Stimulated activated naive CD4-positive, alpha-beta T cell (primary cell): ENCODE measurements around the gene TRANK1.

Experiments used
- DNase-seq, 6 experiments: peaks; one replicate each; lab custom pipeline; 2025; lab: John Stamatoyannopoulos, UW

TRANK1 gene

DNA sequence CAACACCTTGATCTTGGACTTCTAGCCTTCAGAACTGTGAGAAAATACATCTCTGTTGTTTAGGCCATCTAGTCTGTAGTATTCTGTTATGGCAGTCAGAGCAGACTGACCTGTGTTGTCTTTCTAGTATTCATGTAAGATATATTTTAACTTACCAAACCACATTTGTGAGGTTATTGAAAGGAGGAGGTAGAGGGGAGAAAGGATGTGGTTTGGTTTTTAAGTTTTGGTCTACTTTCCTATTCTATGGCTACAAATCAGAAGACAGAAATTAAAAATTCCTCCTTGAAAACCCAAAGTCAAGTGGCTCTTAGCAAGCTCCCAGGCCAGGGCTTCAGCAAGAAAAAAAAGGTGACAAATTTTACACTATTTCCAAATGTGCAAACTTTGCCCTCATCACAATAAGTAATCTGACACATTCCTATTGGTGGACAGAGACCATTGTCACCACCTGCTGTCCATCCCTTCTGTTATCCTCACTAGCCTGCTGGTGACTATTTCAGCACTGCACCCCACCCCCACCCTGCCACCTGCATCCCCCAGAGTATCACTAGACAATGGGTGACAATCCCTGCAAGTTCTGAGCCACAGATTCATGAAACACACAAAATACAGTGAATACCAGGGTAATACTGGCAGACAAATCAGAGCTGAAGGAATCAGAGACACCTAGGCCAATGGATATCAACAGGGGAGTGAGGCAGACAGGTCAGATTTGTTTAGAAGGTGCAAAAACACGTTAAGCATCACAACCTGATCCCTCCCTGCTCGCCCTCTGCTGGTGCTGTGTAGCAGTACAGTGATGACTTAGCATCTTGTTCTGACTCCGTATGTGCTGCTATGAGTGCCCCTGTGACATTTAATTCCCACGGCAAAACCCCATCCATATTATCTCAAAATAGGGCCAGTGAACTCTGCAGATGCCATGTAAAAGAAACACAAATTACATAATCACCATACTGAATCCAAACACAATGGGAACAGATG is 101.5 kb downstream of the TRANK1 start:
- peak in 4 of 6 experiments; percentile 8 to 29 (median 19) for DNase-seq

- no peak for DNase-seq
These were observed 102.6 kb downstream of the TRANK1 start for GRCh38 chr3:36842275-36842674.

DNA sequence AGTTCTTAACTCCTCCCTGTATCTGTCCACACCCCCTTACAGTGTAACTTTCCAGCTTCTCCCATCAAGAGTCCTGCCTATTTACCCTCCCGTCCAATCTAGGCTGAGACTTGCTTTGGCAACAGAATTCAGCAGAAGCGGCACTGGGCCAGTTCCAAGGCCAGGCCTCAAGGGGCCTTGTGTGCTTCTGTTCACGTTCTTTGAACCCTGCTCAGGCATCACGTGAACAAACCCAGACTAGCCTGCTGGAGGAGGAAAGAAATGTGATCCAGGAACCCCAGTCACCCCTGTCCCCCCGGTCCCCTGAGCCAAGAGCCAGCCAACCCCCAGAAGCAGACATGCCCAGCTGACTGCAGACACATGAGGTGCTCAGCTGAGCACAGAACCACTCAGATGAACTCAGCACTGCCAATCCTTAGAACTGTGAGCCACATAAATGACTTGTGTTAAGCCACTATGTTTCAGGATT is 104.4 kb downstream of the TRANK1 start:
- DNase-seq = no peak

DNA sequence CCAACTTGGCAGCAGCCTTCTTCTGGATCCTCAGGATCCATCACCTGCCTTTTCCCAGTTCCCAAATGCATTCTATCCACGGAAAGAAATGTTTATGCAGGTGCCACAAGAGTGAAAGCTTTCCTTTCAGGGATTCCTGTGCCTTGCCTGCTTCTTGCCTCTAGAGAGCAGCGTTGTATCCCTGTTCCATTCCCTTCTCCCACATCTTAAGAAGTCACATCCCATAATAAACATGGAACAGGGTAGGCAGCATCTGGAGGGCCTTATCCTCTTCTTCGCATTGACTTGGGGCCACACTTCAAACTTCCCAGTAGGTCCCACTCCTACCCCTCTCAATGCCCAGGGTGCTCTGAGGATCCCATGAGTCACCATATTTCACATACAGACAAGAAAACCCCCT is 107.8 kb downstream of the TRANK1 start:
- no peak for DNase-seq

DNA sequence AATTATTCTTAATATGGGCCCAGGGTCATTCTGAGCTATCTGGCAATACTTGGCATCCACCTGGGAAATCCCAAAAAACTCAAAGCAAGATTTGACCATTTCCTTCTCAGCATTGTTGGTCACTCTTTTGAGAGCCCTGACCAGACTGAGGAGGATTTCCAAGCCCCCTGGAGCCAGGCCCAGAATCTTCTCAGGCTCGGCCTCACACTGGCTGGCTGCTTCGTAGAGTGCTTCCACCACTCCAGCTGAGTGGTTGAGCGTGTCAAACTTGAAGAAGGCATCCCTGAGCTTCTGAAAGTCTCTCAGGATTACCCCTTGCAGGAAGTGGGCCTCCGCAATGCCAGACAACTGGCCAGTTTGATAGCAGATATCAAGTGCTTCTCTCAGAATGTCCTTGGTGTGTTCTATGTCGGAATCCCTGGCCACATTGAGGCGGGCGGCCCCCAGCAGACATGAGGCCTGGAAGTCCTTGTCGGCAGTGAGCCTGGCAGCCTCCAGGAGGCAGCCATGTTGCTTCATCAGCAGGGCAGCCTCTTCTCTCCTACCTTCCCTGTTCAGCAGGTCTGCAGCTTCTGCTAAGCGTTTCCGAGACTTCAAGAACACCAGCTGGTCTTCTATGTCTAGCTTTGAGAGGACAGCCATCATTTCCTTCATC is 111.6 kb downstream of the TRANK1 start:
- DNase-seq = no peak

DNA sequence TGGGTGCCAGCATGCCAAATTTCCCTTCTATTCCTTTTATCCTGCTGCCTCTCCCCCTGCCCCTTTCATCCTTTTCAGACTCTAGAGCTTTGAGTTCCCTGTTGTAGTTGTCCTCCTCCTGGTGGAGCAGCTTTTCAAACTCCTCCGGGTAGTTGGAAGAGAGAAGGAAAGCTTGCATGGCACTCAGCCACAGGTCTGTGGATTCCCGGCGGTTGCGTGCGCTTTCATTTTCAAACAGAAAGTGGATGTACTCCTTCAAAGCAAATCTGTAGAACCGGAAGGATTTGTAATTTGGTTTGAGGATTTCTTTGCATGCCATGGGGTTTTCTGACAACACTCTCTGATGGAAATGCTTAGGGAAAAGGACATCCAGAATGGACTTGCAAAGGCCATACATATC is 112.4 kb downstream of the TRANK1 start:
- DNase-seq = no peak

GRCh38 chr3:36827133-36827532 is 117.7 kb downstream of the TRANK1 start:
- DNase-seq = no peak

DNA sequence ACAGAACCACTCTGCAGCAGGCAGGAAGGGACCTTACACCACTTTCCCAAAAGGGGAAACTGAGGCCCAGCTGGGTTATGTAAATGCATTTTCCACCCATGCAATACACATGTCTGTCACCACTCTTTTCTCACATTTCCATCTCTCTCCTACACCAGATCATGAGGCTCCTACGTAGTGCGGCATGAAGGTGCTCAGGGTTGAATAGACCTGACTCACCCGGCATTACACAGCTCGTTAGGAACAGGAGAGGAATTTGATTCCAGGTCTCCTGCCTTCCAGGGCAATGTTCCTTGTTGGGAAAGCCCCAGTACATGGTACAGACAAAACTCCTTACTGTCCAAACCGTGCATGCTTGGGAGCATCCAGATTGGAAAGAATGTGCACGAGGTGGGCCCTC is 118.6 kb downstream of the TRANK1 start:
- DNase-seq = no peak

- DNase-seq = no peak
These were observed 120.4 kb downstream of the TRANK1 start for GRCh38 chr3:36824443-36824842.

- no peak for DNase-seq
These were observed 121.0 kb downstream of the TRANK1 start for GRCh38 chr3:36823806-36824205.

GRCh38 chr3:36820083-36820482 is 124.8 kb downstream of the TRANK1 start:
- DNase-seq = no peak

- DNase-seq = no peak
These were observed 126.9 kb downstream of the TRANK1 start for GRCh38 chr3:36817806-36818533.

DNA sequence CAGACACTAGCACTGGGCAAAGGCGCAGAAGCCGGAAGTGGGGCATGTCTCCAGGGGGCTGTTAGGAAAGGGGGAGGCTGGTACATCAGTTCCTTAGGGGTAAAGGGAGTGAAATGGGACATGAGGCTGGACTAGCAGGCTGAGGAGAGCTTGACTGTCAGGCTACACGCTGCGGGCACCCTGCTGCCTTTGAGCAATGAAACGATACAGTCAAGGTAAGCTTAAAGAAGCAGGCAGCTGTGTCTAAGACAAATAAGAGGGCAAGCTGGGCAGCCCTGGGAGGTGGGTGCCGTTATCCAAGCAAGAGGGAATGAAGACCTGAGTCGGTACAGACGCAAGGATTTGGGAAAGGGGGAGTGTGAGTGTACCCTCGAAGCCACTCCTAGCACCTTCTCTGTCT is 129.5 kb downstream of the TRANK1 start:
- DNase-seq = no peak

DNA sequence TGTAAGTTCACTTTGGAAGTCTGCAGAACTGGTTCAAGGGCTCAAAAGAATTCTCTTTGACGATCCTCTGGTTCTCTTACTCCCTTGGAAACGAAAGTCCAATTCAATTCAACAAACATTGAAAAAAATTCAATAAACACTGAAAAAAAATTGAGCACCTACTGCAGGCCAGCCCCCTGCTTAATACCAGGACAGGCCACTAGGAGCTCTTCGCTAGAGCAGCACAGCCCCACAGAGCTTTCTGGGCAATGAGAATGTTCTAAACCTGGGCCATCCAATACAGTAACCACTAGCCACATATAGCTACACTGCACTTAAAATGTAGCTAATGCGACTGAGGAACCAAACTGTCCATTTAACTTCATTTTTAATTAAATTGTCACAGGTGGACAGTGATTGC is 130.1 kb downstream of the TRANK1 start:
- DNase-seq = no peak

DNA sequence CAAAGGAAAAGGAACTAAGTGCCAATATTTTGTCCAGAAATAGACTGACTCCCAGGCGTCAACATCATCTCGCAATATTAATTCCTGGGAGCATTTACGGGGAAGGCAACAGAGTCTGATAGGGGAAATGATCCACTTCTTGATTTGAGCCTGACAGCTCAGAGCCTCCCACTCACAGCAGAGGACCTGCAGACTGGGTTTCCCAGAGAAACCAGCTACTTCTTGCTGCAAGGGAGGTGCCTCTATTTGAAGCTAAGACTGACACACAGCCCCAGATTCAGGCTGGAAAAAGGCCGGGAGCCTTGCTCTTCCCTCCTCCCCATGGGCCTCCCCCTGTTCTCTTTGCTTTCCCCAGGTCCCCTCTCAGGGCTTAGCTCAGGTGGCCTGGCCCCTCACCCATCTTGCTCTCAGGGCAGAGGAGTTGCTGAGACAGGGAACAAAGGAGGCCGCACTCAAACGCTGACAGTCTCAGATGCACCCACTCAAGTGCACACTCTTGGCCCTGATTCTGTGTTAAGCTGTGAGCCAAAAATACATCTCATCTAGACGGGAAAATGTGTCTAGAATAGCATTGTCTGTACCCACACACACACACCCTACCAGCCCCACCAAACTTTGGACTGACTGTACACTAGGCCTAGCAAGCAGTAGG is 130.7 kb downstream of the TRANK1 start:
- no peak for DNase-seq

GRCh38 chr3:36813305-36813704 is 131.5 kb downstream of the TRANK1 start:
- no peak for DNase-seq

- DNase-seq = no peak
These were observed 132.6 kb downstream of the TRANK1 start for GRCh38 chr3:36812240-36812639.

- DNase-seq = no peak
These were observed 133.1 kb downstream of the TRANK1 start for GRCh38 chr3:36811768-36812167.

DNA sequence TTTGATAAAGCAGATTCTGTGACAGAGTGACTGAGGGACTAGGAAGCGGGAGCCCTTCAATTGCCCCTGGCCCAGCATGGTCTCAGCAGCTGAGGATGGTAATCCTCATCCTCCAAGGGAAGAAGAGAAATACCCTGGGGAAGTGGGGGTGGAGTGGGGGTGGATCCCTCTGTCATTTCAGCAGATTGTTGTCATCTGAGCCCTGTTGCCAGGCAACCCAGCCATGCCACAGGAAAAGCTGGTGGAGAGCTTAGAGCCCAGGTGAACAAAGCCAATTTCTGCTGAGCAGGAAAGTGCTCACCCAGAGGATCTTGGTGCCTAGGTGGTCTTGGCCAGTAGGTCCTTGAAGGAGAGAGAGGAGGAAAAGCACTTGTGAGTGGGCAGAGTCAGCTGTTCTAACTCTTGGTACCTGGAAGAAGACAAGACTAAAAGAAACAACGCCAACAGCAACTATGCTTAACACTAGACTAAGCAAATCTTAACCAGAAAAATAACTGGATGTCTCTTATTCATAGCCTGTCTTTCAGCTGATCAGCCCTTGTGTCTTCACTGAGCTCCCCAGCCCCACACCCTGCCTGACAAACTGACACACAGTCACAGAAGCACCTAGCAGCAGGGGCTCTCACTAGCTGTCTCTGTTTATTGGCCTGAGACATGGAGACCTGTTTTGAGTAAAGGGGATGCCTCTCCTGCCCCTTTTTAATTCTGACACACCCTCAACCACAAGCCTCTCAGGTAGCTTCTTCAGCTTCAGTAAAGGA is 140.4 kb downstream of the TRANK1 start:
- DNase-seq = no peak

GRCh38 chr3:36803091-36803791 is 141.6 kb downstream of the TRANK1 start:
- DNase-seq = no peak
